ENCODE data around the gene MORF4L1. TPM values are rescaled to one million over a fixed set of nuclear protein-coding genes. Genes with fewer than 3 reads are reported as not detected.
A peak's percentile ranks its signal among the peaks of the same experiment; 100 is the strongest.

The MORF4L1 gene
- total RNA-seq, 1 experiment from 2014 or later: 216 TPM

GRCh38 chr15:78907577-78907976, 34.9 kb downstream of the MORF4L1 start:
- no peaks in the 10 kb centered on the region for H3K9me3 ChIP-seq (ENCODE audit: low read length)
- no peak overlapping the region for H2AFZ ChIP-seq (ENCODE audit: low read length)
- H3K27me3 ChIP-seq (ENCODE audit: low read length): no peaks in the 10 kb centered on the region
- H3K79me2 ChIP-seq (ENCODE audit: low read length): no peaks in the 10 kb centered on the region
- DNase-seq: peak; percentile 16
- no peaks in the 10 kb centered on the region for H3F3A ChIP-seq (ENCODE audit: low read length, unreplicated experiment)
- H3K9me2 ChIP-seq (replicated peaks; ENCODE audit: low read length): no peaks in the 10 kb centered on the region
- intact Hi-C loops (cut with micrococcal nuclease): no loop called here
- no peak for ATAC-seq
- H4K20me1 ChIP-seq (ENCODE audit: low read length): no peaks in the 10 kb centered on the region
- H3K36me3 ChIP-seq (ENCODE audit: low read depth, low read length): peaks cover 20% of the 10 kb centered on the region
- no peak overlapping the region for H3K27ac ChIP-seq (ENCODE audit: low read length)
- H3K9ac ChIP-seq (ENCODE audit: low read length): no peak overlapping the region
- H3K4me1 ChIP-seq (ENCODE audit: insufficient read depth, low read length): peaks cover 25% of the 10 kb centered on the region
- H3K4me3 ChIP-seq (ENCODE audit: low read length): no peak overlapping the region
- CTCF ChIA-PET: interaction anchor here (0.6 kb wide), 2 partner anchors 71 to 82 kb away, joined by 7 to 11 read pairs; no protein-coding TSS in a partner anchor
- POLR2A ChIA-PET (ENCODE audit: unreplicated experiment): no interaction called here
- peak; percentile 42 for TF ChIP-seq CTCF (conservative IDR thresholded peaks at IDR 0.05; ENCODE audit: low read depth, low read length)
- no peak for TF ChIP-seq EZH2phosphoT487 (IDR thresholded peaks at IDR 0.05; ENCODE audit: borderline replicate concordance, low read length)
- TF ChIP-seq EZH2 (IDR thresholded peaks at IDR 0.05; ENCODE audit: low read length, unreplicated experiment): no peak
- H3K4me2 ChIP-seq (ENCODE audit: low read length): no peak overlapping the region
- BruUV-seq (replicated peaks): no TSS peak

- Histone ChIP-seq H4K20me1 (ENCODE audit: low read length) (no peaks in the 10 kb centered on the region), H3K4me1 (ENCODE audit: insufficient read depth, low read length) (peaks cover 21% of the 10 kb centered on the region), H3K27me3 (ENCODE audit: low read length) (no peaks in the 10 kb centered on the region), H3K9me3 (ENCODE audit: low read length) (no peaks in the 10 kb centered on the region), H3F3A (ENCODE audit: low read length, unreplicated experiment) (no peaks in the 10 kb centered on the region), H3K79me2 (ENCODE audit: low read length) (no peaks in the 10 kb centered on the region), H3K4me3 (ENCODE audit: low read length) (no peak overlapping the region), H3K27ac (ENCODE audit: low read length) (no peak overlapping the region), H3K9me2 (replicated peaks; ENCODE audit: low read length) (no peaks in the 10 kb centered on the region), H2AFZ (ENCODE audit: low read length) (no peak overlapping the region), H3K4me2 (ENCODE audit: low read length) (no peak overlapping the region), H3K9ac (ENCODE audit: low read length) (no peak overlapping the region), H3K36me3 (ENCODE audit: low read depth, low read length) (peaks cover 11% of the 10 kb centered on the region)
- intact Hi-C loops (cut with micrococcal nuclease): loop anchor here (1.0 kb wide), 1 partner anchor 70 kb away; no protein-coding TSS in a partner anchor
- no TSS peak for BruUV-seq (replicated peaks)
- ChIA-PET POLR2A (ENCODE audit: unreplicated experiment) (no interaction called here), CTCF (no interaction called here)
- ATAC-seq: no peak
- TF ChIP-seq CTCF (conservative IDR thresholded peaks at IDR 0.05; ENCODE audit: low read depth, low read length) (no peak), EZH2phosphoT487 (IDR thresholded peaks at IDR 0.05; ENCODE audit: borderline replicate concordance, low read length) (no peak), EZH2 (IDR thresholded peaks at IDR 0.05; ENCODE audit: low read length, unreplicated experiment) (no peak)
- no peak for DNase-seq
Observed at GRCh38 chr15:78909160-78909695, 36.5 kb downstream of the MORF4L1 start.

GRCh38 chr15:78909791-78910228, 37.1 kb downstream of the MORF4L1 start:
- H3K27me3 ChIP-seq (ENCODE audit: low read length): no peaks in the 10 kb centered on the region
- H2AFZ ChIP-seq (ENCODE audit: low read length): no peak overlapping the region
- no peak overlapping the region for H3K4me3 ChIP-seq (ENCODE audit: low read length)
- CTCF ChIA-PET: no interaction called here
- no peaks in the 10 kb centered on the region for H4K20me1 ChIP-seq (ENCODE audit: low read length)
- H3K79me2 ChIP-seq (ENCODE audit: low read length): no peaks in the 10 kb centered on the region
- intact Hi-C loops (cut with micrococcal nuclease): loop anchor here (1.0 to 10.0 kb wide), 2 partner anchors 69 to 275 kb away; no protein-coding TSS in a partner anchor
- H3K4me1 ChIP-seq (ENCODE audit: insufficient read depth, low read length): peaks cover 16% of the 10 kb centered on the region
- H3F3A ChIP-seq (ENCODE audit: low read length, unreplicated experiment): no peaks in the 10 kb centered on the region
- TF ChIP-seq EZH2 (IDR thresholded peaks at IDR 0.05; ENCODE audit: low read length, unreplicated experiment): no peak
- TF ChIP-seq EZH2phosphoT487 (IDR thresholded peaks at IDR 0.05; ENCODE audit: borderline replicate concordance, low read length): no peak
- TF ChIP-seq CTCF (conservative IDR thresholded peaks at IDR 0.05; ENCODE audit: low read depth, low read length): peak; percentile 87
- BruUV-seq (replicated peaks): no TSS peak
- H3K4me2 ChIP-seq (ENCODE audit: low read length): no peak overlapping the region
- POLR2A ChIA-PET (ENCODE audit: unreplicated experiment): no interaction called here
- peaks cover 11% of the 10 kb centered on the region for H3K36me3 ChIP-seq (ENCODE audit: low read depth, low read length)
- no peak overlapping the region for H3K9ac ChIP-seq (ENCODE audit: low read length)
- ATAC-seq (peak; percentile 69), DNase-seq (peak; percentile 73)
- no peaks in the 10 kb centered on the region for H3K9me2 ChIP-seq (replicated peaks; ENCODE audit: low read length)
- H3K9me3 ChIP-seq (ENCODE audit: low read length): no peaks in the 10 kb centered on the region
- H3K27ac ChIP-seq (ENCODE audit: low read length): no peak overlapping the region
